ENCODE data around the gene SLC51B.

- TF ChIP-seq, protein P1, sequence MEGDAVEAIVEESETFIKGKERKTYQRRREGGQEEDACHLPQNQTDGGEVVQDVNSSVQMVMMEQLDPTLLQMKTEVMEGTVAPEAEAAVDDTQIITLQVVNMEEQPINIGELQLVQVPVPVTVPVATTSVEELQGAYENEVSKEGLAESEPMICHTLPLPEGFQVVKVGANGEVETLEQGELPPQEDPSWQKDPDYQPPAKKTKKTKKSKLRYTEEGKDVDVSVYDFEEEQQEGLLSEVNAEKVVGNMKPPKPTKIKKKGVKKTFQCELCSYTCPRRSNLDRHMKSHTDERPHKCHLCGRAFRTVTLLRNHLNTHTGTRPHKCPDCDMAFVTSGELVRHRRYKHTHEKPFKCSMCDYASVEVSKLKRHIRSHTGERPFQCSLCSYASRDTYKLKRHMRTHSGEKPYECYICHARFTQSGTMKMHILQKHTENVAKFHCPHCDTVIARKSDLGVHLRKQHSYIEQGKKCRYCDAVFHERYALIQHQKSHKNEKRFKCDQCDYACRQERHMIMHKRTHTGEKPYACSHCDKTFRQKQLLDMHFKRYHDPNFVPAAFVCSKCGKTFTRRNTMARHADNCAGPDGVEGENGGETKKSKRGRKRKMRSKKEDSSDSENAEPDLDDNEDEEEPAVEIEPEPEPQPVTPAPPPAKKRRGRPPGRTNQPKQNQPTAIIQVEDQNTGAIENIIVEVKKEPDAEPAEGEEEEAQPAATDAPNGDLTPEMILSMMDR (IDR thresholded peaks at IDR 0.05; ENCODE audit: low read depth, low read length, poor library complexity, severe bottlenecking), result no peak
- TF ChIP-seq EZH2phosphoT487 (IDR thresholded peaks at IDR 0.05; ENCODE audit: borderline replicate concordance, low read length), result no peak
Observed at GRCh38 chr15:65072617-65073016, 27.4 kb downstream of the SLC51B start.
